CD4-positive, alpha-beta T cell treated with Interleukin-21 for 1 hour (primary cell): ENCODE measurements around the gene CUL7.
A peak's percentile ranks its signal among the peaks of the same experiment; 100 is the strongest.

Source experiments
- DNase-seq: peaks from one replicate; pipeline ENCODE4 v3.0.0-alpha.2; 2020

Gene CUL7

DNA sequence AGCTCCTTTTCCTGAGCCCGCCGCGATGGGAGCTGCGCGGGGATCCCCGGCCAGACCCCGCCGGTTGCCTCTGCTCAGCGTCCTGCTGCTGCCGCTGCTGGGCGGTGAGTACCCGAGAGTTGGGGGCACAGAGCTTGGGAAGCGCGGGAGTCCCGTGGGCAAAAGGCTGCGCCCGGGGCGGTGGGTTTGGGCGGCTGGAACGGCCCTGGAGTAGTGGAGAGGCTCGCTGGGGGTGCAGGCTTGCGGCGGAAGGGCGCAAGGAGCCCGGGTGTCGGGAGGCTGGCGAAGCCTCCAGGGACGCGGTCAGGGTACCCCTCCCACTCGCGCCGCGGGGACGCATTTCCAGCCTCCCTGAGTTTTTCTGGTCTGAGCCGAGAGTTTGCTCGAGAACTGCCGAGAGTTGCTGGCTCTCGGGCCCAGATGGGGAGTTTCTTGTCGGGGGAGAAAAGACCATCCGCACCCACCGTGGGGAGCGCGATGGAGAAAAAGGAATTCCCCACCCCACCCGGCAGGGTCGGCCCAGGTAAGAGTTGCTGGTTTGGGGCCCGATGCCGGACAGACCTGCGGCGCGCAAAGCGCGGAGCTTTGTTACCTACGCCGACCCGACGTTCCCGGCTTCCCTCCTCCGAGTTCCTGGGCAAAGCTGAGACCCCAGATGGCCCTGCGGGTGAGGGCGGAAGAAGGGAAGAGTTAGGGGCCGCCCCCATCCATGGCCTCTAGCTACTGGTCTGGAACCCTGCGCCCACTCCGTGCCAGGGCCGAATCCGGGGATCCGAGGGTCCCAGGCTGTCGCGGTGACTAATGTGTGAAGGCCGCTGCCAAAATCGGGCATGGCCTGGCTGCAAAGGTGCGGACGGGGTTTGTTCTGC lies 23.0 kb upstream of the CUL7 start:
- DNase-seq = no peak

DNA sequence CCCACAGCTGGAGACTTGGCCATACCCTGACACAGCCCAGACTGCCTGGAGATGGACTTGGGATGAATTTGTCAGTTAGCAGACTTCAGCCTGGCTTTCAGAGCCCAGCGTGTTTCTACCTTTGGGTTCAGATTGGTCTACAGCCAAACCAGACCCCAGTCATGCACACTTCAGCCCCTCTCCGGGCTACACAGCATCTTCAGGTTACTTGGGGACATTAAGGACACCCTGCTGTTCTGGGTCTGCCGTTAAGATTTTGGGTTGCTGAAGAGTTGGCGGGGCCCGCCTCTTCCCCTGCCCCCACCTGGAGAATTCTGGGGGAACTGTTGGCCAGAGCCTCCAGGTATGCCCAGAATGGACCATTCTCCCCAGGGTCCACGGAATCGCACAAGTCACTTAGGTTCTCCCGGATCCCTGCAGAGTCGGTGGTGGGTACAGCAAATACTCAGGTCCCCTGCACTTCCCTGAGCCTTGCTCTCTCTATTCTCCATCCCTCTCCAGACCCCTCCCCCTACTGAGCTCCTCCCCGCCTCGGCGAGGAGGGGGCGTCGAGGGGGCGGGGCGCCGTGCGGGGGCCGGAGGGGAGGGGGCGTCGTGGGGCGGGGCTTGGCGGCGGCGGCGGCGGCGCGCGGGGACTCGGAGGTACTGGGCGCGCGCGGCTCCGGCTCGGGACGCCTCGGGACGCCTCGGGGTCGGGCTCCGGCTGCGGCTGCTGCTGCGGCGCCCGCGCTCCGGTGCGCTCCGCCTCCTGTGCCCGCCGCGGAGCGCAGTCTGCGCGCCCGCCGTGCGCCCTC lies 22.2 kb upstream of the CUL7 start, which contains the start of gene PTK7:
Gene PTK7, plus strand, starts transcription at position 645 of the 794 bp plus-strand sequence. CDS start 175 bp downstream, outside the sequence.
- peak; percentile 6 for DNase-seq

GRCh38 chr6:43074847-43075669 lies 21.4 kb upstream of the CUL7 start:
- no peak for DNase-seq

GRCh38 chr6:43070028-43070632 lies 16.5 kb upstream of the CUL7 start:
- DNase-seq = peak; percentile 46

DNA sequence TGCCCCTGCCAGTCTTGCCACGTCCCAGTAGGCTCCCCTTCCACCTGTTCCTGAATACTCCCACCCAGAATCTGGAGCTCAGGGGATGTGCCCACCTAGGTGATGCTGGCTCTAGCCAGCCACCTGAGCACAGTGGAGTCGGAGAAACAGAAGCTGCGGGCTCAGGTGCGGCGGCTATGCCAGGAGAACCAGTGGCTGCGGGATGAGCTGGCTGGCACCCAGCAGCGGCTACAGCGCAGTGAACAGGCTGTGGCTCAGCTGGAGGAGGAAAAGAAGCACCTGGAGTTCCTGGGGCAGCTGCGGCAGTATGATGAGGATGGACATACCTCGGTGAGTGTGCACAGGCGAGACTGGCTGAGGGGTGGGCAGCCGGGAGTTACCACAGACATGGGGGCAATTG lies 9.2 kb upstream of the CUL7 start:
- DNase-seq = no peak

DNA sequence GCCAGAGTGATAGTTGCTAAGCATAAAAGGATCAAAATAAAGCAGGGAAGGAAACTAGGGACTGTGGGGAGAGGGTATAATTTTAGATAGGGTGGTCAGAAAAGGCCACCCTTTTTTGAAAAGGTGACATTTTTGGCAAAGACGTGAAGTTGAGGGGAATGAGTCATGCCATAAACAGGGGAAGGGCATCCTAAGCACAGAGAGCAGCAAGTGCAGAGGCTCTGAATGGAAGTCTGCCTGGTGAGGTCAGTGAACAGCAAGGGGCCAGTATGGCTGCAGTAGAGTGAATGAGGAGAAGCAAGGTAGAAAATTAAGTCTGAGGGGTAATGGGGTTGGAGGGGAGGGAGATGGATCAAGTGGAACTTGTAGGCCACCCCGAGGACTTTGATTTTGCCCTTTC lies 8.2 kb upstream of the CUL7 start:
- DNase-seq = no peak

DNA sequence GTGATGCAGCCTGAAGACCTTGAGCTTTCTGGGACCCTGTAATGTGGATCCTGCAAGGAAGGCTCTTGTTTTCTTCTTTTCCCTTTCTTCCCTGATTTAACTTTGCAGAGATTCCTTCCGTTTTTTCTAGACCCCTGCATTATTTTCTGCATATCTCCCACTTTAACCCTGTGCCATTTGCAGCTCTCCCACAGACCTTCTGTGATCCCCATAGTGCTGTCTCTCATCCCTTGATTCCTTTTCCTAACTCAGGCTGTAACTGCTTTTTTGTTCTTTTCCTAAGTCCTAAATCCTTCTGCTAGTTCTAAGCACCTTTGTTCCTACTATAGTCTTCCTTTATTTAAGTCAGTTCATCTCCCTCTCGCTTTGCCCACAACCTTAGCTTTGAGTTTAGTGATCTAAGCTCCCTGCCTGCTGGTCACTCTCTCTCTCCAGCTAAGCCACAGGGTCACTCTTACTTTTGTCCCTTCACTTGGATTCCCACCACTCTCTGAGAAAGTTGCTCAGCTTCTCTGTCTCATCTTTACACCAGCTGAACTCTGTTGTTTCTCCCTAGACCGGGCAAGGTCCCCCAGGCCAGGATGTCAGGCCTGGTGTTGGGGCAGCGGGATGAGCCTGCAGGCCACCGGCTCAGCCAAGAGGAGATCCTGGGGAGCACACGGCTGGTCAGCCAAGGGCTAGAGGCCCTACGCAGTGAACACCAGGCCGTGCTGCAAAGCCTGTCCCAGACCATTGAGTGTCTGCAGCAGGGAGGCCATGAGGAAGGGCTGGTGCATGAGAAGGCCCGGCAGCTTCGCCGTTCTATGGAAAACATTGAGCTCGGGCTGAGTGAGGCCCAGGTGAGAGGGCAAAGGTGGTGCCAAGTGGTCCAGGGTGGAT lies 7.3 kb upstream of the CUL7 start:
- DNase-seq = no peak

- no peak for DNase-seq
Measured at GRCh38 chr6:43060034-43060754, 6.5 kb upstream of the CUL7 start.

- DNase-seq = peak; percentile 99
Measured at GRCh38 chr6:43059168-43060033, 5.8 kb upstream of the CUL7 start, which contains the start of the genes KLC4 and MRPL2. Gene KLC4 (plus strand): TSS chr6:43059631. CDS start chr6:43061336, 1,705 bp downstream. Gene MRPL2 (minus strand): TSS chr6:43059434. CDS start chr6:43059381, 53 bp downstream.

- no peak for DNase-seq
Measured at GRCh38 chr6:43058531-43058930, 4.9 kb upstream of the CUL7 start.

DNA sequence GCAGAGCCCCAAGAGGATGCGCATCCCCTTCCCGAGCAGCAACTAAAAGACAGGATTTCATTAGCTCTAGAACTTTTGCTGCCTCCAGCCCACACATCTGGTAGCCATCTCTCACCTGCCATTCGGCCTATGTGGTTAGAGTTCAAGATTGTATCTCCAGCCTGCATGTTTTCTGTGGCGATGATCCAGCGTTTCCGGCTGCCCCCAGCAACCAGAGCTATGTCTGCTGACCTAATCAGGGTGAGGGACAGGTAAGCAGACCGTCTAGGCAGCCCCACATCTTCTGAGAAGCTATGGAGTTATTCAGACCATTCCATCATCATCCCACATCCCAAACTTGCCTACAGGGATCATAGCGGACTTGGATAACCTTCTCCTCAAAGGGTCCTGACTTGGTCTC lies 2.3 kb upstream of the CUL7 start:
- DNase-seq = no peak

DNA sequence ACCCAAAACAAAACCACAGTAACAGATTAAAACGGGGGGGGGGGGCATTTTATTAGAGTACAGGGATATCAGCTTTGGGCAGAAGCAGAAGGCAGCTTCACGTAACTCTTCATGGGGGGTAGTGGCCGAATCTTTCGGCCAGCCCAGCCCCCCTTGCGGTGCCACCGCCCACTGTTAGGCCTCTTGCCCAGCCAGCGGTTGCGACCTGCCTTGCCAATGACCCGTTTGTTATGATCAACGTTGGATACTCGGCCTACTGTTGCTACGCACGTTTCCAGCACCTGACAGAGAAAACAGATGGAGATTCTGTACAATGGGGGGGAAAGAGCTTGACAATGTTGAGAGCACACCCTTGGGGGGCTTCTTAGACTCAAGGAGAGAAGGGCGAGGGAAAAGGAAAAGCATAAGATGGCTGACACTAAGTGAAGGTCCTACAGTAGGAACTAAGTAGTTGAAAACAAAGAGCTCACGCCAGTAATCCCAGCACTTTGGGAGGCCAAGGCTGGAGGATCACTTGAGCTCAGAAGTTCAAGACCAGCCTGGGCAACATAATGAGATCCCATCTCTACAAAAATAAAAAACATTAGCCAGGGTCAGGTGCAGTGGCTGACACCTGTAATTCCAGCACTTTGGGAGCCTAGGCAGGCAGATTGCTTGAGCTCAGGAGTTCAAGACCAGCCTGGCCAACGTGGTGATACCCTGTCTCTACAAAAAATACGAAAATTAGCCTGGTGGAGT lies 724 bp upstream of the CUL7 start:
- DNase-seq = no peak

GRCh38 chr6:43052842-43053544 lies 658 bp downstream of the CUL7 start:
- DNase-seq = peak; percentile 10

DNA sequence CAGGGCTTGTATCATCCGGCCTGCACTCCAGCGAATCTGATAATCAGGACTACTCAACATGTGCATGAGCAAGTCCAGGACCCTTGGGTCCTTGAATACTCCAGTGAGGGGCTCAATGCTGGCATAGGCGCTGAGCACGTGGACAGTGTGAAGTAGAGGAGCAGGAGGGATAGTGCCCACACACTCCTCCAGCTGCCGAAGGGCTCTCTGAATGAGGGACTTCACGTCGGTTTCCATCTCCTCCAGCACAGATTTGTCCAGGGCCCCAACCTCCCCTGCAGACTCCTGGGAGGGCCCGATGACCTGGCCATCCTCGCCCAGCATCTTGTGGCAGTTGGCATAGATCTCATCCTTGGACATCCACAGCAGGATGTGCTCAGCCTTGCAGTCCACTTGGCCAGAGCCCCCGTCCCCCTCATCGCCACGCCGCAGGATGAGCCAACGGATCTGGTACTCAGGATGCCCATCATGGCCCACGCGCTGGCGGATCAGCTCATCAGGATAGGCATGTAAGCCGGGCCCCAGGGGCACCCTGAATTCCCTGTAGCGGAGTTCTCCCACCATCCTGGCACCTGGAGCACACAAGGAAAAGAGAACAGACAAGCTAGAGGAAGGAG lies 1.3 kb downstream of the CUL7 start:
- DNase-seq = no peak

- no peak for DNase-seq
Measured at GRCh38 chr6:43050981-43051380, 2.7 kb downstream of the CUL7 start.

DNA sequence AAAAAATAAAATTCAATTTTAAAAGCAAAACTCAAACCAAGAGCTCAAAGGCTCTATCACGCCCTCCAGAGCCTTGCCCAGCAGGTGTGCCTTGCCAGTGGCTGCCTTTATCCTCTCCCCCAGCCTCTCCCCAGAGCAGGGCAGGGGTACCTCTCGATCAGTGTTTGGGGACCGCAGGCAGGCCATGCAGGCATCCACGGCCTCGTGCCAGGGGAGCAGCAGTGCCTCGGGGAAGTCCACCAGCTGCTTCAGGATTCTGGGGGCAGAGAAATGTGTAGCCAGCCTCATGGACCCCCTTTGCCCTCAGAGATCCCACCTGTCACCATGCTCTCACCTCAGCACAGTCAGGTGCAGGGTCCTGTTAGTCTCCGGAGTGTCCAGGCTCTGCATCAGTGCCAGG lies 5.7 kb downstream of the CUL7 start:
- DNase-seq = no peak

- no peak for DNase-seq
Measured at GRCh38 chr6:43045371-43045930, 8.2 kb downstream of the CUL7 start.
